ENCODE measurements around the gene HOXB6. TPM values are rescaled to one million over a fixed set of nuclear protein-coding genes. Genes with fewer than 3 reads are reported as not detected.

The HOXB6 gene
- total RNA-seq, 1 donor from 2014 or later = not detected

DNA sequence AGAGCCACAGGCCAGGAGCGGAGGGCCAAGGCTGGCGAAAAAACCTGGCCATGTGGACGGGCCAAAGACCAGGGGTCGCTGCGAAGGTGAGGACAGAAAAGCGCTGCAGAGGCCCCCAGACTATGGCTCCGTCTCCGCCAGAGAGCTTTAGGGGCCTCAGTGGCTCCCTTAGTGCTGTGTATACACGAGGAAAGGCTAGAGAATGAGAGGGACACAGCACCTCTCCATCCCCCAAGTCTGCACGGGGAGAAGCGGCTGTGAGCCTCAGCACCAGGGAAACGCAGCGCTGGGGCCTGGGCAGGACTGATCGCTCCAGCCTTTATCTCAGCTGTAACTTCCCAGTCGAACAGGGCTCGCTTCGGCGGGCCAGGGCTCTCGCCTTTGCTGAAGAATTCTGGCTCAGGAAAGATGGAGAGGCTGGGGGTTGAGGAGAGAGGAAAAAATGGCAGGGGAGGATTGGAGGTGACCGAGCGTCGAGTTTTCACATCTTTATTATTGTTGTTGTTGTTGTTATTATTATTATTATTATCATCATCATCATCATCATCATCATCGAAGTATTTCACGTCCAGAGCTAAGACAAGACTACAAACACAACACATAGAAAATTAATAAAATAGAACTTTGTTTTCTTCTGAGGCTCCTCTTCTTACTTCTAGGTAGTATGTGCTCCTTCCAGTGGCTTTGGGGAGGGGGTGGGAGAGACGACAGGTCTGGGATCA is 9.3 kb downstream of the HOXB6 start:
- no peak overlapping the region for H3K4me3 Mint-ChIP-seq
- Histone ChIP-seq H3F3A (ENCODE audit: low read depth) (no peaks in the 10 kb centered on the region), H3K9me3 (ENCODE audit: low read depth) (no peaks in the 10 kb centered on the region), H3K9ac (no peak overlapping the region), H3K27me3 (peaks cover 100% of the 10 kb centered on the region), H2AFZ (replicated peaks) (no peak overlapping the region), H3K4me2 (no peak overlapping the region), H3K79me2 (ENCODE audit: low read depth) (no peaks in the 10 kb centered on the region), H3K27ac (no peak overlapping the region), H3K4me3 (no peak overlapping the region), H4K20me1 (ENCODE audit: low read depth) (peaks cover 95% of the 10 kb centered on the region), H3K4me1 (no peaks in the 10 kb centered on the region), H3K36me3 (no peaks in the 10 kb centered on the region)
- DNase-seq (ENCODE audit: low spot score) = no peak
- no peak for TF ChIP-seq EZH2phosphoT487 (IDR thresholded peaks at IDR 0.05)
- TF ChIP-seq, protein P1, sequence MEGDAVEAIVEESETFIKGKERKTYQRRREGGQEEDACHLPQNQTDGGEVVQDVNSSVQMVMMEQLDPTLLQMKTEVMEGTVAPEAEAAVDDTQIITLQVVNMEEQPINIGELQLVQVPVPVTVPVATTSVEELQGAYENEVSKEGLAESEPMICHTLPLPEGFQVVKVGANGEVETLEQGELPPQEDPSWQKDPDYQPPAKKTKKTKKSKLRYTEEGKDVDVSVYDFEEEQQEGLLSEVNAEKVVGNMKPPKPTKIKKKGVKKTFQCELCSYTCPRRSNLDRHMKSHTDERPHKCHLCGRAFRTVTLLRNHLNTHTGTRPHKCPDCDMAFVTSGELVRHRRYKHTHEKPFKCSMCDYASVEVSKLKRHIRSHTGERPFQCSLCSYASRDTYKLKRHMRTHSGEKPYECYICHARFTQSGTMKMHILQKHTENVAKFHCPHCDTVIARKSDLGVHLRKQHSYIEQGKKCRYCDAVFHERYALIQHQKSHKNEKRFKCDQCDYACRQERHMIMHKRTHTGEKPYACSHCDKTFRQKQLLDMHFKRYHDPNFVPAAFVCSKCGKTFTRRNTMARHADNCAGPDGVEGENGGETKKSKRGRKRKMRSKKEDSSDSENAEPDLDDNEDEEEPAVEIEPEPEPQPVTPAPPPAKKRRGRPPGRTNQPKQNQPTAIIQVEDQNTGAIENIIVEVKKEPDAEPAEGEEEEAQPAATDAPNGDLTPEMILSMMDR (IDR thresholded peaks at IDR 0.05) = no peak
- no peak for TF ChIP-seq EZH2 (IDR thresholded peaks at IDR 0.05)
- H3K27me3 Mint-ChIP-seq (ENCODE audit: insufficient read depth, low read depth) = peaks cover 97% of the 10 kb centered on the region
- H3K9me3 Mint-ChIP-seq = peaks cover 10% of the 10 kb centered on the region
- H3K27ac Mint-ChIP-seq = no peak overlapping the region
- peaks cover 9% of the 10 kb centered on the region for H3K4me1 Mint-ChIP-seq
- H3K36me3 Mint-ChIP-seq = peaks cover 1% of the 10 kb centered on the region

- Mint-ChIP-seq H3K4me1 (peaks cover 9% of the 10 kb centered on the region), H3K27ac (no peak overlapping the region), H3K4me3 (no peak overlapping the region), H3K27me3 (ENCODE audit: insufficient read depth, low read depth) (peaks cover 97% of the 10 kb centered on the region), H3K9me3 (peaks cover 11% of the 10 kb centered on the region), H3K36me3 (peaks cover 1% of the 10 kb centered on the region)
- H4K20me1 ChIP-seq (ENCODE audit: low read depth) = peaks cover 98% of the 10 kb centered on the region
- no peaks in the 10 kb centered on the region for H3K4me1 ChIP-seq
- no peak overlapping the region for H3K4me3 ChIP-seq
- H3K9ac ChIP-seq = no peak overlapping the region
- H3F3A ChIP-seq (ENCODE audit: low read depth) = no peaks in the 10 kb centered on the region
- TF ChIP-seq EZH2 (IDR thresholded peaks at IDR 0.05) (peak; percentile 91), EZH2phosphoT487 (IDR thresholded peaks at IDR 0.05) (peak; percentile 74)
- TF ChIP-seq, protein P1 (IDR thresholded peaks at IDR 0.05) = no peak
- no peak overlapping the region for H2AFZ ChIP-seq (replicated peaks)
- peaks cover 100% of the 10 kb centered on the region for H3K27me3 ChIP-seq
- no peaks in the 10 kb centered on the region for H3K9me3 ChIP-seq (ENCODE audit: low read depth)
- no peaks in the 10 kb centered on the region for H3K79me2 ChIP-seq (ENCODE audit: low read depth)
- no peaks in the 10 kb centered on the region for H3K36me3 ChIP-seq
- no peak for DNase-seq (ENCODE audit: low spot score)
- no peak overlapping the region for H3K27ac ChIP-seq
- no peak overlapping the region for H3K4me2 ChIP-seq
Observed at GRCh38 chr17:48594538-48595277, 10.1 kb downstream of the HOXB6 start.

- H3K27ac Mint-ChIP-seq = no peak overlapping the region
- no peak overlapping the region for H3K9ac ChIP-seq
Observed at GRCh38 chr17:48593840-48594537, 10.8 kb downstream of the HOXB6 start.

More at GRCh38 chr17:48593840-48594537, 10.8 kb downstream of the HOXB6 start:
- Histone ChIP-seq H3K27ac (no peak overlapping the region), H2AFZ (replicated peaks) (no peak overlapping the region), H3F3A (ENCODE audit: low read depth) (no peaks in the 10 kb centered on the region), H3K9me3 (ENCODE audit: low read depth) (no peaks in the 10 kb centered on the region), H4K20me1 (ENCODE audit: low read depth) (peaks cover 98% of the 10 kb centered on the region), H3K36me3 (no peaks in the 10 kb centered on the region), H3K27me3 (peaks cover 100% of the 10 kb centered on the region), H3K4me2 (no peak overlapping the region), H3K79me2 (ENCODE audit: low read depth) (no peaks in the 10 kb centered on the region), H3K4me1 (no peaks in the 10 kb centered on the region), H3K4me3 (no peak overlapping the region)
- DNase-seq (ENCODE audit: low spot score) = peak; percentile 87
- peaks cover 9% of the 10 kb centered on the region for H3K4me1 Mint-ChIP-seq
- peaks cover 1% of the 10 kb centered on the region for H3K36me3 Mint-ChIP-seq
- TF ChIP-seq EZH2phosphoT487 (IDR thresholded peaks at IDR 0.05) = peak; percentile 85
- TF ChIP-seq, protein P1 (IDR thresholded peaks at IDR 0.05) = peak; percentile 91
- peak; percentile 86 for TF ChIP-seq EZH2 (IDR thresholded peaks at IDR 0.05)
- no peak overlapping the region for H3K4me3 Mint-ChIP-seq
- H3K9me3 Mint-ChIP-seq = peaks cover 8% of the 10 kb centered on the region
- peaks cover 97% of the 10 kb centered on the region for H3K27me3 Mint-ChIP-seq (ENCODE audit: insufficient read depth, low read depth)
